Astrocyte (in vitro differentiated cells and primary cell): ENCODE results near the gene PGA4. TPM values are rescaled to one million over a fixed set of nuclear protein-coding genes. Genes with fewer than 3 reads are reported as not detected.
"Not testable (repeated sequence)": the region's sequence is repeated elsewhere in the genome, so short reads cannot be mapped to it uniquely, and the experiment has no call there.

Experiments used
- DNase-seq: peaks from one replicate; pipeline ENCODE4 v3.0.0-alpha.2; 2010; ENCODE audit warnings: low read depth
- FAIRE-seq: peaks from 2 replicates; lab custom pipeline; 2011; peaks lifted over from hg19 to GRCh38; lab: Jason Lieb, UNC
- H2AFZ ChIP-seq: 2 replicates; pipeline ENCODE4 v1.6.0; 2012; ENCODE audit warnings: low read depth, low read length, inconsistent platforms
- H3K27ac ChIP-seq: 2 replicates; pipeline ENCODE4 v1.5.1; 2011; ENCODE audit warnings: low read depth, low read length, inconsistent platforms
- H3K27me3 ChIP-seq: 2 replicates; pipeline ENCODE4 v1.6.0; 2011; ENCODE audit warnings: low read length, inconsistent platforms; ENCODE audit not compliant: insufficient read depth
- H3K36me3 ChIP-seq: 2 replicates; pipeline ENCODE4 v1.5.1; 2011; ENCODE audit warnings: low read length, inconsistent platforms; ENCODE audit not compliant: insufficient read depth
- H3K4me1 ChIP-seq: 2 replicates; pipeline ENCODE4 v1.5.1; 2011; ENCODE audit warnings: low read length, inconsistent platforms; ENCODE audit not compliant: insufficient read depth
- H3K4me2 ChIP-seq: 2 replicates; pipeline ENCODE4 v1.6.0; 2012; ENCODE audit warnings: low read length, inconsistent platforms
- H3K4me3 ChIP-seq: 2 replicates; pipeline ENCODE4 v1.5.1; 2011; ENCODE audit warnings: low read depth, mild to moderate bottlenecking, low read length, inconsistent platforms; ENCODE audit not compliant: insufficient read depth
- H3K79me2 ChIP-seq: 2 replicates; pipeline ENCODE4 v1.6.0; 2012; ENCODE audit warnings: mild to moderate bottlenecking, low read length, inconsistent platforms; ENCODE audit not compliant: insufficient read depth
- H3K9ac ChIP-seq: 2 replicates; pipeline ENCODE4 v1.6.0; 2012; ENCODE audit warnings: mild to moderate bottlenecking, low read length, inconsistent platforms
- H3K9me3 ChIP-seq: 2 replicates; pipeline ENCODE4 v1.5.1; 2012; ENCODE audit warnings: low read depth, mild to moderate bottlenecking, low read length, inconsistent platforms; ENCODE audit not compliant: insufficient read depth
- H4K20me1 ChIP-seq: 2 replicates; pipeline ENCODE4 v1.6.0; 2012; ENCODE audit warnings: low read length, inconsistent platforms; ENCODE audit not compliant: insufficient read depth
- H3K27ac Mint-ChIP-seq: one replicate; pipeline ENCODE4 v1.8.0; 2021; ENCODE audit warnings: mild to moderate bottlenecking, mixed read lengths; ENCODE audit not compliant: unreplicated experiment
- H3K27me3 Mint-ChIP-seq: one replicate; pipeline ENCODE4 v1.8.0; 2021; ENCODE audit warnings: low read depth, mixed read lengths; ENCODE audit not compliant: unreplicated experiment
- H3K36me3 Mint-ChIP-seq: one replicate; pipeline ENCODE4 v1.8.0; 2021; ENCODE audit warnings: low read depth, mixed read lengths; ENCODE audit not compliant: unreplicated experiment
- H3K4me1 Mint-ChIP-seq: one replicate; pipeline ENCODE4 v1.8.0; 2021; ENCODE audit warnings: low read depth, mixed read lengths; ENCODE audit not compliant: unreplicated experiment
- H3K4me3 Mint-ChIP-seq: one replicate; pipeline ENCODE4 v1.8.0; 2021; ENCODE audit warnings: mild to moderate bottlenecking, moderate library complexity, mixed read lengths; ENCODE audit not compliant: unreplicated experiment
- H3K9me3 Mint-ChIP-seq: one replicate; pipeline ENCODE4 v1.8.0; 2021; ENCODE audit warnings: mild to moderate bottlenecking, mixed read lengths; ENCODE audit not compliant: unreplicated experiment
- total RNA-seq: library from RNA; stranded (reverse); gene quantifications from 2 replicates; pipeline ENCODE4 v1.2.1, GENCODE V29; 2021

PGA4 gene
- total RNA-seq, 1 donor from 2014 or later, result 0.86 TPM

GRCh38 chr11:61213711-61214324 is 8.3 kb upstream of the PGA4 start:
- not testable (repeated sequence) for H2AFZ ChIP-seq, H3K4me3 Mint-ChIP-seq, H3K4me1 Mint-ChIP-seq, H3K27me3 ChIP-seq, DNase-seq, FAIRE-seq, H3K27ac ChIP-seq, H3K36me3 Mint-ChIP-seq, H3K9me3 Mint-ChIP-seq, H3K4me1 ChIP-seq, H3K4me2 ChIP-seq, H3K27ac Mint-ChIP-seq, H3K9ac ChIP-seq, H3K36me3 ChIP-seq, H3K27me3 Mint-ChIP-seq, H3K9me3 ChIP-seq, H3K4me3 ChIP-seq, H4K20me1 ChIP-seq, H3K79me2 ChIP-seq

GRCh38 chr11:61218306-61218705 is 3.8 kb upstream of the PGA4 start:
- H3K79me2 ChIP-seq, H3K9ac ChIP-seq, H3K9me3 ChIP-seq, H2AFZ ChIP-seq, H3K27me3 Mint-ChIP-seq, H3K9me3 Mint-ChIP-seq, H3K4me1 ChIP-seq, H3K4me2 ChIP-seq, DNase-seq, H3K4me3 Mint-ChIP-seq, H4K20me1 ChIP-seq, FAIRE-seq, H3K4me3 ChIP-seq, H3K4me1 Mint-ChIP-seq, H3K27me3 ChIP-seq, H3K27ac ChIP-seq, H3K36me3 ChIP-seq, H3K27ac Mint-ChIP-seq, H3K36me3 Mint-ChIP-seq: not testable (repeated sequence)

GRCh38 chr11:61219016-61219415 is 3.1 kb upstream of the PGA4 start:
- H3K36me3 Mint-ChIP-seq, H3K4me3 Mint-ChIP-seq, H3K4me1 Mint-ChIP-seq, H3K27ac Mint-ChIP-seq, FAIRE-seq, DNase-seq, H3K4me1 ChIP-seq, H3K36me3 ChIP-seq, H2AFZ ChIP-seq, H3K79me2 ChIP-seq, H3K4me2 ChIP-seq, H3K4me3 ChIP-seq, H3K27me3 Mint-ChIP-seq, H3K9me3 ChIP-seq, H3K9ac ChIP-seq, H4K20me1 ChIP-seq, H3K27me3 ChIP-seq, H3K9me3 Mint-ChIP-seq, H3K27ac ChIP-seq: not testable (repeated sequence)

GRCh38 chr11:61222692-61223091 is 545 bp downstream of the PGA4 start:
- not testable (repeated sequence) for H2AFZ ChIP-seq, H3K9me3 ChIP-seq, H3K9me3 Mint-ChIP-seq, H4K20me1 ChIP-seq, H3K27ac Mint-ChIP-seq, H3K4me2 ChIP-seq, H3K9ac ChIP-seq, H3K27me3 Mint-ChIP-seq, H3K36me3 ChIP-seq, H3K36me3 Mint-ChIP-seq, H3K27ac ChIP-seq, H3K4me1 ChIP-seq, H3K27me3 ChIP-seq, FAIRE-seq, H3K4me3 ChIP-seq, H3K79me2 ChIP-seq, H3K4me3 Mint-ChIP-seq, DNase-seq, H3K4me1 Mint-ChIP-seq

GRCh38 chr11:61226457-61227137 is 4.5 kb downstream of the PGA4 start:
- not testable (repeated sequence) for FAIRE-seq, H3K36me3 ChIP-seq, H3K9me3 ChIP-seq, H3K9me3 Mint-ChIP-seq, H4K20me1 ChIP-seq, H3K27me3 ChIP-seq, H3K4me1 ChIP-seq, H3K4me2 ChIP-seq, H3K27me3 Mint-ChIP-seq, H3K4me3 ChIP-seq, H3K4me1 Mint-ChIP-seq, H3K4me3 Mint-ChIP-seq, H3K27ac Mint-ChIP-seq, H3K79me2 ChIP-seq, H3K36me3 Mint-ChIP-seq, H2AFZ ChIP-seq, H3K27ac ChIP-seq, DNase-seq, H3K9ac ChIP-seq

GRCh38 chr11:61229458-61229857 is 7.3 kb downstream of the PGA4 start:
- H3K27ac Mint-ChIP-seq, H3K9me3 Mint-ChIP-seq, DNase-seq, H3K4me3 ChIP-seq, H3K36me3 ChIP-seq, H3K9ac ChIP-seq, H3K4me1 Mint-ChIP-seq, H3K27me3 Mint-ChIP-seq, H3K9me3 ChIP-seq, H3K4me3 Mint-ChIP-seq, H3K4me1 ChIP-seq, FAIRE-seq, H2AFZ ChIP-seq, H3K27ac ChIP-seq, H3K36me3 Mint-ChIP-seq, H3K79me2 ChIP-seq, H4K20me1 ChIP-seq, H3K4me2 ChIP-seq, H3K27me3 ChIP-seq: not testable (repeated sequence)
